HG02678 (cell line): Measurements from ENCODE around the gene IGFBP5.

Experiments used
- ATAC-seq: cut with Tn5 transposase; IDR thresholded peaks from one replicate; pipeline ENCODE4 v1.9.1; 2021; ENCODE audit warnings: mild to moderate bottlenecking, moderate library complexity; ENCODE audit not compliant: unreplicated experiment

Gene IGFBP5

GRCh38 chr2:216695401-216695821, at the start of gene IGFBP5:
Gene IGFBP5 (minus strand): TSS chr2:216695549. CDS start chr2:216694775, 774 bp downstream.
- ATAC-seq, result no peak

GRCh38 chr2:216743781-216744180, 48.4 kb upstream of the IGFBP5 start:
- no peak for ATAC-seq

GRCh38 chr2:216742411-216742810, 47.1 kb upstream of the IGFBP5 start:
- no peak for ATAC-seq

- ATAC-seq, result no peak
These were observed 45.9 kb upstream of the IGFBP5 start for GRCh38 chr2:216741223-216741593.

GRCh38 chr2:216740557-216741222, 45.3 kb upstream of the IGFBP5 start:
- no peak for ATAC-seq

- no peak for ATAC-seq
These were observed 43.7 kb upstream of the IGFBP5 start for GRCh38 chr2:216739035-216739434.

- no peak for ATAC-seq
These were observed 42.3 kb upstream of the IGFBP5 start for GRCh38 chr2:216737676-216738075.

GRCh38 chr2:216736326-216736725, 41.0 kb upstream of the IGFBP5 start:
- no peak for ATAC-seq

- no peak for ATAC-seq
These were observed 40.3 kb upstream of the IGFBP5 start for GRCh38 chr2:216735668-216736067.

GRCh38 chr2:216735086-216735485, 39.7 kb upstream of the IGFBP5 start:
- no peak for ATAC-seq

GRCh38 chr2:216733046-216733445, 37.7 kb upstream of the IGFBP5 start:
- ATAC-seq, result no peak

- no peak for ATAC-seq
These were observed 37.0 kb upstream of the IGFBP5 start for GRCh38 chr2:216732334-216732733.

GRCh38 chr2:216731465-216731864, 36.1 kb upstream of the IGFBP5 start:
- ATAC-seq, result no peak

- ATAC-seq, result no peak
These were observed 35.5 kb upstream of the IGFBP5 start for GRCh38 chr2:216730871-216731270.

- no peak for ATAC-seq
These were observed 32.2 kb upstream of the IGFBP5 start for GRCh38 chr2:216727346-216728122.

GRCh38 chr2:216724190-216724589, 28.8 kb upstream of the IGFBP5 start:
- no peak for ATAC-seq

GRCh38 chr2:216721141-216721540, 25.8 kb upstream of the IGFBP5 start:
- no peak for ATAC-seq

GRCh38 chr2:216720722-216721121, 25.4 kb upstream of the IGFBP5 start:
- ATAC-seq, result no peak

GRCh38 chr2:216717907-216718615, 22.7 kb upstream of the IGFBP5 start:
- no peak for ATAC-seq

GRCh38 chr2:216717491-216717901, 22.1 kb upstream of the IGFBP5 start:
- ATAC-seq, result no peak

- ATAC-seq, result no peak
These were observed 20.8 kb upstream of the IGFBP5 start for GRCh38 chr2:216716109-216716508.
